Thyroid gland (tissue), 4 donors: ENCODE results near the gene ESRP2. TPM values are rescaled to one million over a fixed set of nuclear protein-coding genes. Genes with fewer than 3 reads are reported as not detected.

ENCODE experiments used
- DNase-seq, 2 donors: peaks; one replicate each; pipeline ENCODE4 v3.0.0-alpha.2; 2019
- H3K27ac ChIP-seq, 3 donors: fragments of 200-600 bp; sonication (generic); 1 replicate in 2 of 3; 2 replicates in 1 of 3; pipeline ENCODE4 v1.5.1; 2016 to 2019; ENCODE audit warnings: mild to moderate bottlenecking in 1 of 3, moderate library complexity in 1 of 3
- H3K27me3 ChIP-seq: fragments of 200-600 bp; sonication (generic); one replicate; pipeline ENCODE4 v1.5.1; 2019
- H3K36me3 ChIP-seq, 2 donors: fragments of 200-600 bp; sonication (generic); one replicate each; pipeline ENCODE4 v1.5.1; 2016 to 2019
- H3K4me1 ChIP-seq, 2 donors: fragments of 200-600 bp; sonication (generic); one replicate each; pipeline ENCODE4 v1.5.1; 2017 to 2019
- H3K4me3 ChIP-seq, 3 donors: fragments of 200-600 bp; sonication (generic); replicated peaks in 1 of 3; 1 replicate in 2 of 3; 2 replicates in 1 of 3; pipeline ENCODE4 v1.5.1; 2016; ENCODE audit warnings: mild to moderate bottlenecking in 1 of 3
- H3K9me3 ChIP-seq: fragments of 200-600 bp; sonication (generic); one replicate; pipeline ENCODE4 v1.5.1; 2017
- CTCF ChIP-seq, 6 experiments: fragments of 200-600 bp in 3 of 6; fragments of 450-650 bp in 3 of 6; sonication (generic) in 3 of 6; IDR thresholded peaks; one replicate each; pipeline ENCODE4 v1.5.1; 2016 to 2019; ENCODE audit warnings: antibody characterized with exemption in 6 of 6, mild to moderate bottlenecking in 2 of 6, inconsistent platforms in 1 of 6, moderate library complexity in 1 of 6
- POLR2A ChIP-seq, 2 donors: fragments of 450-650 bp; IDR thresholded peaks; one replicate each; pipeline ENCODE4 v1.6.1; 2017; ENCODE audit warnings: antibody characterized with exemption in 2 of 2, mild to moderate bottlenecking in 2 of 2, moderate library complexity in 1 of 2
- WGBS, 2 donors: methylation state at CpG; one replicate each; pipeline ENCODE4 v1.1.5; 2017; 5-methylcytosine and 5-hydroxymethylcytosine counted together
- intact Hi-C: fragments of 100-400 bp; cut with DNase I; formaldehyde crosslinking; loops from one replicate; pipeline ENCODE4 v1.15.1; 2023
- total RNA-seq, 4 donors: library from RNA; depleted of rRNA; stranded (reverse); fragments of >200 nt; gene quantifications; one replicate each; pipeline ENCODE4 v1.2.3, GENCODE V29; 2016

ESRP2 gene
- total RNA-seq, 4 donors from 2014 or later, result 42.9 to 86.9 (median 50.5) TPM

- H3K36me3 ChIP-seq, result peaks cover 7 to 9% of the 10 kb centered on the region in 2 donors
- no peaks in the 10 kb centered on the region for H3K27me3 ChIP-seq
- peaks cover 22 to 26% of the 10 kb centered on the region in 2 donors for H3K4me1 ChIP-seq
- no peak overlapping the region for H3K27ac ChIP-seq
- H3K4me3 ChIP-seq, result peak overlapping the region in 1 of 3 donors; percentile 83
- no peaks in the 10 kb centered on the region for H3K9me3 ChIP-seq
- intact Hi-C loops, result loop anchor here (10.0 kb wide), 1 partner anchor 259 kb away; no protein-coding TSS in a partner anchor
- DNase-seq, result no peak
- TF ChIP-seq CTCF (IDR thresholded peaks at IDR 0.05) (no peak), POLR2A (IDR thresholded peaks at IDR 0.05) (no peak)
- 79 to 86% methylated on average over 5 to 6 of the region's 7 CpGs for WGBS, 2 donors
These were observed 10.2 kb upstream of the ESRP2 start for GRCh38 chr16:68246121-68246520.

- Histone ChIP-seq H3K27ac (peak within 1 kb of the TSS in 2 of 3 donors; percentile 35 to 61), H3K4me1 (peaks cover 22 to 28% of the 10 kb centered on the region in 2 donors), H3K9me3 (no peaks in the 10 kb centered on the region), H3K27me3 (no peaks in the 10 kb centered on the region), H3K4me3 (peak within 1 kb of the TSS; percentile 71 to 83 (median 77)), H3K36me3 (peaks cover 0 to 7% of the 10 kb centered on the region in 2 donors)
- WGBS, 2 donors, result 5 to 6% methylated on average over 6 to 13 of the region's 75 CpGs
- DNase-seq, result peak; percentile 94 to 96
- TF ChIP-seq POLR2A (IDR thresholded peaks at IDR 0.05) (peak in 1 of 2 donors; percentile 74), CTCF (IDR thresholded peaks at IDR 0.05) (no peak)
- intact Hi-C loops, result loop anchor here (5.0 to 10.0 kb wide), 2 partner anchors 82 to 260 kb away; no protein-coding TSS in a partner anchor
These were observed 9.3 kb upstream of the ESRP2 start, which contains the start of gene PLA2G15 for GRCh38 chr16:68244903-68245853. Gene PLA2G15, plus strand, starts transcription at chr16:68245373. Its CDS starts 54 bp downstream, at chr16:68245427.

DNA sequence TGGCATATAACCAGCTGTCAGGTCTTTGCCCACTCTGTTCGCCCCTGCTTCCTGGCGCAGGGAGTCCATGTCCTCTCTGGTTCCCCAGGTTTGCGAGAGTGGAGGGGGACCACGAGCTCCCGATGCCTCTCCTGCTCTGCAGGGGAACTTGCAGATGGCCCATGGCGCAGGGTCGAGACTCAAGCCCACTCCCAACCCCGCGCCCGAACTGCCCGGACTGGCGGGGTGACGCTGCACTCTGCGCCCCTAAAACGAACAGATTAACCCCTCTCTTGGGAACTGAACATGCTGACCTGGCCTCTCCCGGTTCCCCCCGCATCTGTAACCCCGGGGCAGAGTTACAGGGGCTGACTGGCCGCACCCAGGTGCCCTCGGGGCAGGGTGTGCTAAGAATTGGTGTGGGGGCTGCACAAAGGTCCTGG lies 8.6 kb upstream of the ESRP2 start:
- TF ChIP-seq POLR2A (IDR thresholded peaks at IDR 0.05) (no peak), CTCF (IDR thresholded peaks at IDR 0.05) (no peak)
- DNase-seq, result no peak
- peak overlapping the region; percentile 71 to 83 (median 77) for H3K4me3 ChIP-seq
- 7 to 20% methylated on average over 8 to 18 of the region's 20 CpGs for WGBS, 2 donors
- H3K4me1 ChIP-seq, result peaks cover 22 to 34% of the 10 kb centered on the region in 2 donors
- H3K9me3 ChIP-seq, result no peaks in the 10 kb centered on the region
- peaks cover 0 to 3% of the 10 kb centered on the region in 2 donors for H3K36me3 ChIP-seq
- peak overlapping the region in 1 of 3 donors; percentile 61 for H3K27ac ChIP-seq
- intact Hi-C loops, result loop anchor here (5.0 to 10.0 kb wide), 2 partner anchors 83 to 260 kb away; no protein-coding TSS in a partner anchor
- no peaks in the 10 kb centered on the region for H3K27me3 ChIP-seq

- Histone ChIP-seq H3K9me3 (no peaks in the 10 kb centered on the region), H3K27ac (no peak overlapping the region), H3K4me1 (peaks cover 26 to 37% of the 10 kb centered on the region in 2 donors), H3K36me3 (no peaks in the 10 kb centered on the region), H3K27me3 (no peaks in the 10 kb centered on the region), H3K4me3 (no peak overlapping the region)
- WGBS, 2 donors, result 87 to 96% methylated on average over 8 of the region's 9 CpGs
- intact Hi-C loops, result loop anchor here (5.0 to 10.0 kb wide), 2 partner anchors 84 to 262 kb away; no protein-coding TSS in a partner anchor
- TF ChIP-seq POLR2A (IDR thresholded peaks at IDR 0.05) (no peak), CTCF (IDR thresholded peaks at IDR 0.05) (no peak)
- DNase-seq, result no peak
These were observed 7.3 kb upstream of the ESRP2 start for GRCh38 chr16:68242926-68243858.
